Neutrophil (primary cell): Measurements from ENCODE around the gene PDCD1LG2.

Experiments
- H3K27ac ChIP-seq: fragments of 200-600 bp; sonication (generic); 2 replicates; pipeline ENCODE4 v1.5.1; 2016; ENCODE audit warnings: mild to moderate bottlenecking, moderate library complexity
- H3K27me3 ChIP-seq: fragments of 200-600 bp; sonication (generic); 2 replicates; pipeline ENCODE4 v1.6.0; 2016; ENCODE audit warnings: mild to moderate bottlenecking
- H3K36me3 ChIP-seq: fragments of 200-600 bp; sonication (generic); 2 replicates; pipeline ENCODE4 v1.5.1; 2017
- H3K4me1 ChIP-seq, 2 experiments: fragments of 200-600 bp in 1 of 2; sonication (generic) in 1 of 2; 1 replicate in 1 of 2; 2 replicates in 1 of 2; pipeline versions ENCODE4 v1.5.1 to v1.6.1; 2013 to 2016; ENCODE audit warnings: low read depth in 1 of 2, low read length in 1 of 2, mild to moderate bottlenecking in 1 of 2, moderate library complexity in 1 of 2; ENCODE audit not compliant: control insufficient read depth in 1 of 2, insufficient read depth in 1 of 2
- H3K4me3 ChIP-seq, 2 experiments: fragments of 200-600 bp in 1 of 2; sonication (generic) in 1 of 2; 1 replicate in 1 of 2; 2 replicates in 1 of 2; pipeline ENCODE4 v1.5.1; 2013 to 2016; ENCODE audit warnings: low read depth in 1 of 2, low read length in 1 of 2, mild to moderate bottlenecking in 1 of 2, moderate library complexity in 1 of 2
- H3K9me3 ChIP-seq: fragments of 200-600 bp; sonication (generic); 2 replicates; pipeline ENCODE4 v1.5.1; 2016
- CTCF ChIP-seq: fragments of 200-600 bp; sonication (generic); IDR thresholded peaks from 2 replicates; pipeline ENCODE4 v1.5.1; 2016; ENCODE audit warnings: antibody characterized with exemption

Gene PDCD1LG2

GRCh38 chr9:5482194-5482593 lies 28.1 kb upstream of the PDCD1LG2 start:
- Histone ChIP-seq H3K27ac (no peak overlapping the region), H3K4me1 (peaks cover 0 to 3% of the 10 kb centered on the region in 2 experiments), H3K9me3 (no peaks in the 10 kb centered on the region), H3K4me3 (no peak overlapping the region), H3K36me3 (no peaks in the 10 kb centered on the region), H3K27me3 (no peaks in the 10 kb centered on the region)
- TF ChIP-seq CTCF: no peak

GRCh38 chr9:5483306-5483705 lies 27.0 kb upstream of the PDCD1LG2 start:
- Histone ChIP-seq H3K27me3 (no peaks in the 10 kb centered on the region), H3K27ac (no peak overlapping the region), H3K9me3 (no peaks in the 10 kb centered on the region), H3K36me3 (no peaks in the 10 kb centered on the region), H3K4me1 (peaks cover 0 to 1% of the 10 kb centered on the region in 2 experiments), H3K4me3 (no peak overlapping the region)
- no peak for TF ChIP-seq CTCF

- no peak overlapping the region for H3K27ac ChIP-seq
- H3K4me1 ChIP-seq: peaks cover 4 to 9% of the 10 kb centered on the region in 2 experiments
- TF ChIP-seq CTCF: no peak
- no peaks in the 10 kb centered on the region for H3K9me3 ChIP-seq
- H3K36me3 ChIP-seq: no peaks in the 10 kb centered on the region
- H3K27me3 ChIP-seq: no peaks in the 10 kb centered on the region
- no peak overlapping the region for H3K4me3 ChIP-seq
Observed at GRCh38 chr9:5485378-5486085, 24.8 kb upstream of the PDCD1LG2 start.

- H3K4me3 ChIP-seq: no peak overlapping the region
- no peaks in the 10 kb centered on the region for H3K36me3 ChIP-seq
- H3K27ac ChIP-seq: no peak overlapping the region
- H3K27me3 ChIP-seq: no peaks in the 10 kb centered on the region
- H3K4me1 ChIP-seq: peaks cover 4 to 9% of the 10 kb centered on the region in 2 experiments
- no peaks in the 10 kb centered on the region for H3K9me3 ChIP-seq
- TF ChIP-seq CTCF: no peak
Observed at GRCh38 chr9:5486988-5487387, 23.3 kb upstream of the PDCD1LG2 start.

- H3K27me3 ChIP-seq: no peaks in the 10 kb centered on the region
- no peak overlapping the region for H3K27ac ChIP-seq
- peaks cover 11 to 16% of the 10 kb centered on the region in 2 experiments for H3K4me1 ChIP-seq
- no peaks in the 10 kb centered on the region for H3K9me3 ChIP-seq
- no peak overlapping the region for H3K4me3 ChIP-seq
- no peak for TF ChIP-seq CTCF
- no peaks in the 10 kb centered on the region for H3K36me3 ChIP-seq
Observed at GRCh38 chr9:5488221-5489008, 21.9 kb upstream of the PDCD1LG2 start.
